Measurements from ENCODE around the gene MOB3A. TPM values are rescaled to one million over a fixed set of nuclear protein-coding genes. Genes with fewer than 3 reads are reported as not detected.

Gene MOB3A
- total RNA-seq, 1 donor, result 34.0 TPM

DNA sequence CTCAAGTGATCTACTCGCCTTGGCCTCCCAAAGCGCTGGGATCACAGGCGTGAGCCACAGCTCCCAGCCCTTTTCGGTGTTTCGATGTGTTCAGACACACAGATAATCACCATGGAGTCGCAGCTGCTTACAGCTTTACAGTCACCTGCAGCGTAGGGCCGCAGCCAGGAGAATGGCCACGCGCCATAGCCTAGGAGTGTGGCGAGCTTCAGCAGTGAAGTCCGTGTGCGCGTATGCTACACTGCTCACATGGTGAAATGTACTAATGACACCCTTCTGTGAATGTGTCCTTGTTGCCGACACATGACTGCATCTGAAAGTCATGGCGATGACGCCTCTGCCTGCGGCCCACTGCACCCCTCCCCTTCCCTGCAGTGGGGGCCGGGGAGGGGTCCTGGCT is 31.6 kb upstream of the MOB3A start:
- Histone ChIP-seq H3K27ac (ENCODE audit: low read depth, low read length) (no peak overlapping the region), H3K36me3 (ENCODE audit: insufficient read depth, low read length) (peaks cover 77% of the 10 kb centered on the region), H3K9me3 (ENCODE audit: low read depth, low read length) (no peaks in the 10 kb centered on the region), H3K4me1 (ENCODE audit: insufficient read depth, low read length) (no peaks in the 10 kb centered on the region), H2AFZ (ENCODE audit: low read length) (no peak overlapping the region), H3K79me2 (ENCODE audit: insufficient read depth, low read length) (peaks cover 72% of the 10 kb centered on the region), H3K27me3 (ENCODE audit: insufficient read depth, low read length) (no peaks in the 10 kb centered on the region), H3K4me2 (ENCODE audit: insufficient read depth, low read length) (no peak overlapping the region), H3K4me3 (ENCODE audit: insufficient read depth, low read length) (no peak overlapping the region), H4K20me1 (ENCODE audit: insufficient read depth, low read length) (peaks cover 60% of the 10 kb centered on the region)
- DNase-seq (ENCODE audit: insufficient read length, low spot score, missing footprints), result no peak
- TF ChIP-seq, protein P1, sequence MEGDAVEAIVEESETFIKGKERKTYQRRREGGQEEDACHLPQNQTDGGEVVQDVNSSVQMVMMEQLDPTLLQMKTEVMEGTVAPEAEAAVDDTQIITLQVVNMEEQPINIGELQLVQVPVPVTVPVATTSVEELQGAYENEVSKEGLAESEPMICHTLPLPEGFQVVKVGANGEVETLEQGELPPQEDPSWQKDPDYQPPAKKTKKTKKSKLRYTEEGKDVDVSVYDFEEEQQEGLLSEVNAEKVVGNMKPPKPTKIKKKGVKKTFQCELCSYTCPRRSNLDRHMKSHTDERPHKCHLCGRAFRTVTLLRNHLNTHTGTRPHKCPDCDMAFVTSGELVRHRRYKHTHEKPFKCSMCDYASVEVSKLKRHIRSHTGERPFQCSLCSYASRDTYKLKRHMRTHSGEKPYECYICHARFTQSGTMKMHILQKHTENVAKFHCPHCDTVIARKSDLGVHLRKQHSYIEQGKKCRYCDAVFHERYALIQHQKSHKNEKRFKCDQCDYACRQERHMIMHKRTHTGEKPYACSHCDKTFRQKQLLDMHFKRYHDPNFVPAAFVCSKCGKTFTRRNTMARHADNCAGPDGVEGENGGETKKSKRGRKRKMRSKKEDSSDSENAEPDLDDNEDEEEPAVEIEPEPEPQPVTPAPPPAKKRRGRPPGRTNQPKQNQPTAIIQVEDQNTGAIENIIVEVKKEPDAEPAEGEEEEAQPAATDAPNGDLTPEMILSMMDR (IDR thresholded peaks at IDR 0.05; ENCODE audit: extremely low read depth, low read depth, low read length), result no peak

DNA sequence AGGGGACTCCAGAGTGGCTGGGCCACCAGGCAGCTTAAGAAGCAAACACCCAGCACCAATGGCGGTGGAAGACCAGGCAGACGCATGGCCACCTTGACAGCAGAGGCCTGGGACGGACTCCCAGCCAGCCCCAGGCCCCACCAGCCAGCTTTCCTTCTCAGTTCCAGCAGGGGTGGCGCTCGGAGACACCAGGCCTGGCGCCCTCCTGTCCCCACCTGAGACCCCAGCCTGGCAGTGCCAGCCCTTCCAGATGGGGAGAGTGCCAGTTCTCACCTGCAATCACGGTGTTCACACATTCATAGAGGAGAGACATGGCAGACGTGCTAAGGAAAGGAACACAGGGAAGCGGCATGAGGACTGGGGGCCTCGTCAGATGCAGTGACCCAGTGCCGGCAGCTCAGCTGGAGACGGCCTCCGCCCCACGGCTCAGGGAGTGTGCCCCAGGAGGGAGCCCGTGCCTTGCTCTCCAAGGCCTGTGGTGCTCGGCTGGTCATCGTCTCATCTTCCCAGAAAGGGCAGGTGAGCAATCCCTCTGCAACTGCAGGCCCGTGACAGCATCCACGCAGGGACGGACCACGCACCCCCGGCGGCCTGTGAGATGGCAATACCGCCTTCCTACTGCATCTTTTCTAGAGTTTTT is 30.9 kb upstream of the MOB3A start:
- Histone ChIP-seq H3K79me2 (ENCODE audit: insufficient read depth, low read length) (peaks cover 65% of the 10 kb centered on the region), H3K9me3 (ENCODE audit: low read depth, low read length) (no peaks in the 10 kb centered on the region), H3K27me3 (ENCODE audit: insufficient read depth, low read length) (no peaks in the 10 kb centered on the region), H4K20me1 (ENCODE audit: insufficient read depth, low read length) (peaks cover 63% of the 10 kb centered on the region), H3K4me3 (ENCODE audit: insufficient read depth, low read length) (no peak overlapping the region), H3K4me2 (ENCODE audit: insufficient read depth, low read length) (no peak overlapping the region), H3K36me3 (ENCODE audit: insufficient read depth, low read length) (peaks cover 77% of the 10 kb centered on the region), H2AFZ (ENCODE audit: low read length) (no peak overlapping the region), H3K4me1 (ENCODE audit: insufficient read depth, low read length) (no peaks in the 10 kb centered on the region), H3K27ac (ENCODE audit: low read depth, low read length) (no peak overlapping the region)
- TF ChIP-seq, protein P1 (IDR thresholded peaks at IDR 0.05; ENCODE audit: extremely low read depth, low read depth, low read length), result no peak
- no peak for DNase-seq (ENCODE audit: insufficient read length, low spot score, missing footprints)

DNA sequence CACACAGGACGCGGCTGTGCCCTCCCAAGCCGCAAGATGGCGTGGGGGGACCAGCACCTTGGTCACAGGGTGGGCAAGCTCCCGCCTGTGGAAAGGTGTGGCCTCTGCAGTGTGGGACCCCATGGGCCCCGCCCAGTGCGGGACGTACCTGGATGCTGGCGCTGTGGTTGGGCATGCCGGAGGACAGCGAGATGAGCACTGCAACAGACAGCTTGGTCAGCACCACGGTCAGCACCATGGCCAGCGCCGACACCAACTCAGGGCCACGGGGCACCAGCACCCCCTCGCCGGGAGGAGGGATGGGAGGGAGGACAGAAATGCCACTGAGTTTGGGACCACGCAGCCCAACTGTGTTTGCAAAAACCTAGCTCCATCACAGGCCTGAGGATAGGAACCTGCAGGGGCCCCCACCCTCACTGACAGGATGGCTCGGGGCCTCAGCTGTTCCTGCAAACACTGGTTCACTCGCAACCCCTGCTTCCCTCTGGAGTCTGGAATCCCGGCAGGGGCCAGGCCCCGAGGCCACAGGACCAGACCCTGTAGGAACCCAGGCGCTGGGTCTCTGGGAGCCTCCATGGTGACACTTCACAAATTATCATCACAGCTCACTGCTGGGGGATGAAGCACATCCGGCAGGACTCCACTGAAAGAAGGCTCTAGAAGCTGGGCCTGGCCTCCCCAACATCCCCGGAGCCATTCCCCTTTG is 27.7 kb upstream of the MOB3A start:
- no peaks in the 10 kb centered on the region for H3K4me1 ChIP-seq (ENCODE audit: insufficient read depth, low read length)
- TF ChIP-seq, protein P1 (IDR thresholded peaks at IDR 0.05; ENCODE audit: extremely low read depth, low read depth, low read length), result no peak
- H4K20me1 ChIP-seq (ENCODE audit: insufficient read depth, low read length), result peaks cover 48% of the 10 kb centered on the region
- no peak overlapping the region for H3K27ac ChIP-seq (ENCODE audit: low read depth, low read length)
- DNase-seq (ENCODE audit: insufficient read length, low spot score, missing footprints), result peak; percentile 96
- no peak overlapping the region for H3K4me3 ChIP-seq (ENCODE audit: insufficient read depth, low read length)
- no peaks in the 10 kb centered on the region for H3K27me3 ChIP-seq (ENCODE audit: insufficient read depth, low read length)
- no peaks in the 10 kb centered on the region for H3K9me3 ChIP-seq (ENCODE audit: low read depth, low read length)
- H2AFZ ChIP-seq (ENCODE audit: low read length), result no peak overlapping the region
- H3K36me3 ChIP-seq (ENCODE audit: insufficient read depth, low read length), result peaks cover 78% of the 10 kb centered on the region
- no peak overlapping the region for H3K4me2 ChIP-seq (ENCODE audit: insufficient read depth, low read length)
- peaks cover 41% of the 10 kb centered on the region for H3K79me2 ChIP-seq (ENCODE audit: insufficient read depth, low read length)

DNA sequence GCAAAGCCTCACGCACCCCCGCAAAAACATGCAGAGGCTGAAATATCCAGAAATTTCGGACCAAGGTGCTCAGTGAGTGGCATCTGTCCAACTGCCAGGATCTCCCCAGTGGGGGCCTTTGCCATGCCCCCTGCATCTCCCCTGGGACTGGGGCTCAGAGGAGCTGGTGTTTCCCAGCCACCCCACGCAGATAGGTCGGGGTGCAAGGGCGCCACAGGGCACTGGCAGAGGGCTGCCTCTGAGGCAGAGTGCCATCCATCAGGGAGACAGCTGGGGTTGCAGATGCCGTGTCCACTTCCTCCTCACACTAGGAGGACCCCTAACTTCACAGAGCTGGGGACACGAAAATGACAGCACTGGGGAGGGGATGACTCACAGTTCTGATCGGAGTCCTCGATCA is 26.9 kb upstream of the MOB3A start:
- peaks cover 40% of the 10 kb centered on the region for H3K79me2 ChIP-seq (ENCODE audit: insufficient read depth, low read length)
- H3K27ac ChIP-seq (ENCODE audit: low read depth, low read length), result no peak overlapping the region
- H3K4me2 ChIP-seq (ENCODE audit: insufficient read depth, low read length), result no peak overlapping the region
- H3K27me3 ChIP-seq (ENCODE audit: insufficient read depth, low read length), result no peaks in the 10 kb centered on the region
- no peak overlapping the region for H2AFZ ChIP-seq (ENCODE audit: low read length)
- H3K4me3 ChIP-seq (ENCODE audit: insufficient read depth, low read length), result no peak overlapping the region
- no peaks in the 10 kb centered on the region for H3K4me1 ChIP-seq (ENCODE audit: insufficient read depth, low read length)
- no peak for DNase-seq (ENCODE audit: insufficient read length, low spot score, missing footprints)
- peaks cover 46% of the 10 kb centered on the region for H4K20me1 ChIP-seq (ENCODE audit: insufficient read depth, low read length)
- no peaks in the 10 kb centered on the region for H3K9me3 ChIP-seq (ENCODE audit: low read depth, low read length)
- TF ChIP-seq, protein P1 (IDR thresholded peaks at IDR 0.05; ENCODE audit: extremely low read depth, low read depth, low read length), result no peak
- H3K36me3 ChIP-seq (ENCODE audit: insufficient read depth, low read length), result peaks cover 84% of the 10 kb centered on the region
